PC-3 (cell line): ENCODE data around the gene DENND5B. TPM values are rescaled to one million over a fixed set of nuclear protein-coding genes. Genes with fewer than 3 reads are reported as not detected.
"Not testable (repeated sequence)": the region's sequence is repeated elsewhere in the genome, so short reads cannot be mapped to it uniquely, and the experiment has no call there.

Experiments
- ATAC-seq: fragments of 200-7000 bp; cut with Tn5 transposase; 2 replicates; pipeline ENCODE4 v1.9.1; 2020; ENCODE audit warnings: mild to moderate bottlenecking, moderate library complexity
- BruUV-seq: library from RNA; stranded (reverse); fragments of 400-500 nt; replicated peaks from 2 replicates; lab custom pipeline; 2021; lab: Mats Ljungman, UMichigan
- CTCF ChIA-PET: fragments of 300-600 bp; sonication (Branson Sonifier 250); formaldehyde crosslinking; loops from one replicate; lab custom pipeline; 2022; ENCODE audit warnings: antibody characterized with exemption; lab: Charles Lee
- POLR2A ChIA-PET: fragments of 300-600 bp; sonication (Branson Sonifier 250); formaldehyde crosslinking; loops from one replicate; lab custom pipeline; 2022; ENCODE audit warnings: antibody characterized with exemption; ENCODE audit not compliant: unreplicated experiment; lab: Charles Lee
- DNase-seq: peaks from one replicate; pipeline ENCODE4 v3.0.0-alpha.2; 2015
- H2AFZ ChIP-seq: fragments of 300-600 bp; sonication (generic); 2 replicates; pipeline ENCODE4 v1.6.0; 2016; ENCODE audit warnings: antibody characterized with exemption, low read length
- H3F3A ChIP-seq: fragments of 300-600 bp; sonication (generic); one replicate; pipeline ENCODE4 v1.6.0; 2017; ENCODE audit warnings: antibody characterized with exemption, low read length, control low read depth, mild to moderate bottlenecking; ENCODE audit not compliant: unreplicated experiment
- H3K27ac ChIP-seq: fragments of 300-600 bp; sonication (generic); 2 replicates; pipeline ENCODE4 v1.5.1; 2016; ENCODE audit warnings: mild to moderate bottlenecking, low read length
- H3K27me3 ChIP-seq: fragments of 300-600 bp; sonication (generic); 2 replicates; pipeline ENCODE4 v1.6.1; 2016; ENCODE audit warnings: low read length, mixed read lengths
- H3K36me3 ChIP-seq: fragments of 300-600 bp; sonication (generic); 2 replicates; pipeline ENCODE4 v1.6.1; 2016; ENCODE audit warnings: low read depth, mixed run types, low read length, mixed read lengths
- H3K4me1 ChIP-seq: fragments of 300-600 bp; sonication (generic); 2 replicates; pipeline ENCODE4 v1.5.1; 2016; ENCODE audit warnings: low read length; ENCODE audit not compliant: insufficient read depth
- H3K4me2 ChIP-seq: fragments of 300-600 bp; sonication (generic); 2 replicates; pipeline ENCODE4 v1.6.0; 2016; ENCODE audit warnings: low read length
- H3K4me3 ChIP-seq: fragments of 300-600 bp; sonication (generic); 2 replicates; pipeline ENCODE4 v1.5.1; 2016; ENCODE audit warnings: mild to moderate bottlenecking, low read length, mixed read lengths
- H3K79me2 ChIP-seq: fragments of 300-600 bp; sonication (generic); 2 replicates; pipeline ENCODE4 v1.6.1; 2017; ENCODE audit warnings: low read length, mixed read lengths
- H3K9ac ChIP-seq: fragments of 300-600 bp; sonication (generic); 2 replicates; pipeline ENCODE4 v1.6.0; 2016; ENCODE audit warnings: mild to moderate bottlenecking, low read length
- H3K9me2 ChIP-seq: fragments of 300-600 bp; sonication (generic); replicated peaks from 2 replicates; pipeline ENCODE4 v1.6.1; 2016; ENCODE audit warnings: mixed run types, low read length, mixed read lengths
- H3K9me3 ChIP-seq: fragments of 300-600 bp; sonication (generic); 2 replicates; pipeline ENCODE4 v1.6.1; 2016; ENCODE audit warnings: low read length, mixed read lengths
- H4K20me1 ChIP-seq: fragments of 300-600 bp; sonication (generic); 2 replicates; pipeline ENCODE4 v1.6.1; 2016; ENCODE audit warnings: low read length, mixed read lengths
- EZH2 ChIP-seq: fragments of 300-600 bp; sonication (generic); IDR thresholded peaks from one replicate; pipeline ENCODE4 v1.6.1; 2017; ENCODE audit warnings: antibody characterized with exemption, mild to moderate bottlenecking, low read length; ENCODE audit not compliant: unreplicated experiment
- EZH2phosphoT487 ChIP-seq: fragments of 300-600 bp; sonication (generic); IDR thresholded peaks from 2 replicates; pipeline ENCODE4 v1.6.1; 2018; ENCODE audit warnings: mild to moderate bottlenecking, antibody characterized with exemption, low read length, borderline replicate concordance
- intact Hi-C: fragments of 100-400 bp; cut with micrococcal nuclease; formaldehyde crosslinking; loops from 2 replicates; pipeline ENCODE4 v1.9.0; 2023
- total RNA-seq: library from RNA; depleted of rRNA; stranded (reverse); fragments of >200 nt; gene quantifications from 2 replicates; pipeline ENCODE4 v1.2.3, GENCODE V29; 2014
- TF ChIP-seq, protein P1 (sequence below): fragments of 300-600 bp; sonication (generic); conservative IDR thresholded peaks from 2 replicates; pipeline ENCODE4 v1.5.1; 2017; ENCODE audit warnings: antibody characterized with exemption, low read depth, mild to moderate bottlenecking, low read length

The DENND5B gene
- total RNA-seq, 1 experiment from 2014 or later, result 4.2 TPM

DNA sequence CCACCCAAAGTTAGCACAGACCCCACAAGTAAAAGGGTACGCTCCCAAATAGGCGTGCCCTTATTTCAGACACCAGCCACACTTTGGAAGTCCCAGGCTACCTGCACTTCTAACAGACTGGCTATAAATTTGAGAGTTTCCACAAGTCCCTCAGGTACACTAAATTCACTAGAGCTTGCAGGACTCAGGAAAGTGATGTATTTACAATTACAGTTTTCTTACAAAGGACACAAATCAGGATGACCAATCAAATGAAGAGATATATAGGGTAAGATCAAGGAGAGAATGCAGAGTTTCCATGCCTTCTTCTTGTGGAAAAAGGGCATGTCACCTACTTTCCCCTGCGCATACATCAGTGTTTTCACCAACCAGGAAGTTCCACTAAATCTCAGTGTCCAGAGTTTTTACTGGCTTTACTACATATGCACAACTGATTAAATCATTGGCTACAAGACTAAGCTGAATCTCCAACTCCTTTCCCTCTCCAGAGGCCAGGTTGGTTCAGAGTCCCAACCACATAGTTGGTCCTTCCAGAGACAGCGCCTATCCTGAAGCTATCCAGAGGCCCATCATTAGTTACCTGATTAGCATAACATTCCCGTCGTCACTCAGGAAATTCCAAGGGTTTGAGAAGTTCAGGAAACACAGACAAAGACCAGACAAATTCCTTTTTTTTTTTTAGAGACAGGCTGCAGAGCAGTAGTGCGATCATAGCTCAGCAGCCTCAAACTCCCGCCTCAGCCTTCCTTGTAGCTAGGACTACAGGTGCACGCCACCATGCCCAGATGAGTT, 84.2 kb downstream of the DENND5B start:
- BruUV-seq, result no TSS peak
- ATAC-seq (no peak; the same call in 1 of the 2 replicates), DNase-seq (no peak)
- Histone ChIP-seq H3K4me2 (no peak overlapping the region), H3K4me1 (peaks cover 27% of the 10 kb centered on the region), H4K20me1 (no peaks in the 10 kb centered on the region), H3K9me2 (no peaks in the 10 kb centered on the region), H3F3A (no peaks in the 10 kb centered on the region), H3K9me3 (no peaks in the 10 kb centered on the region), H3K27ac (no peak overlapping the region), H2AFZ (no peak overlapping the region), H3K79me2 (no peaks in the 10 kb centered on the region), H3K36me3 (no peaks in the 10 kb centered on the region), H3K27me3 (no peaks in the 10 kb centered on the region), H3K4me3 (no peak overlapping the region), H3K9ac (no peak overlapping the region)
- ChIA-PET CTCF (no interaction called here), POLR2A (no interaction called here)
- intact Hi-C loops, result no loop called here
- TF ChIP-seq, protein P1, sequence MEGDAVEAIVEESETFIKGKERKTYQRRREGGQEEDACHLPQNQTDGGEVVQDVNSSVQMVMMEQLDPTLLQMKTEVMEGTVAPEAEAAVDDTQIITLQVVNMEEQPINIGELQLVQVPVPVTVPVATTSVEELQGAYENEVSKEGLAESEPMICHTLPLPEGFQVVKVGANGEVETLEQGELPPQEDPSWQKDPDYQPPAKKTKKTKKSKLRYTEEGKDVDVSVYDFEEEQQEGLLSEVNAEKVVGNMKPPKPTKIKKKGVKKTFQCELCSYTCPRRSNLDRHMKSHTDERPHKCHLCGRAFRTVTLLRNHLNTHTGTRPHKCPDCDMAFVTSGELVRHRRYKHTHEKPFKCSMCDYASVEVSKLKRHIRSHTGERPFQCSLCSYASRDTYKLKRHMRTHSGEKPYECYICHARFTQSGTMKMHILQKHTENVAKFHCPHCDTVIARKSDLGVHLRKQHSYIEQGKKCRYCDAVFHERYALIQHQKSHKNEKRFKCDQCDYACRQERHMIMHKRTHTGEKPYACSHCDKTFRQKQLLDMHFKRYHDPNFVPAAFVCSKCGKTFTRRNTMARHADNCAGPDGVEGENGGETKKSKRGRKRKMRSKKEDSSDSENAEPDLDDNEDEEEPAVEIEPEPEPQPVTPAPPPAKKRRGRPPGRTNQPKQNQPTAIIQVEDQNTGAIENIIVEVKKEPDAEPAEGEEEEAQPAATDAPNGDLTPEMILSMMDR, result no peak
- TF ChIP-seq EZH2, result no peak
- TF ChIP-seq EZH2phosphoT487, result no peak

DNA sequence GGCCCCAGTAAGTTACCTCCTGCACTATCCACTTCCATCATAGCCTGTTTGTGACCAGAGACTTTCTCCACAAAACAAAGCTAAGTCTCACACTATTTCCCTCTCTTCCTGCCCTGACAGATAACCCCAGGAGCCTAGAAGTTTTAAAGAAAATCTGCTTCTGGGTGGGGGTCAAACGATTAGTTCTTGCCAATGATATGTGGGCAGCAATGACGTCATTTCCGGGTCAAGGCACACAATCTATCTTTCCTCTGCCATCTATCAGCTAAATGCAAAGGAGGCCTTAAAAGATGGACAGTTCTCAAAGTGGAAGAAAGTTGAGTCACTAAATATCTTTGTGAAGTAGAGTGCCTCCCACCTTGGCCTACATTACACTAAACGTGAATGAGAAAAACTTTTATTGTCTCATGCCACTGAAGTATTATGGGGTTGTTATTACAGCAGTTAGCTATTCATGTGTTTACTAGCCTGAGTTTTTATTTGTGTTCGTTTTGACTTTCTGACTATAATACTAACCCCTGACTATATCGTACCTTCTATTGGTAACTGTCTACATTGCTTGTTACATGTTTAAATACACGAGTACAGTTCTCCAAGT, 86.2 kb downstream of the DENND5B start:
- no peaks in the 10 kb centered on the region for H3K79me2 ChIP-seq
- ChIA-PET POLR2A (no interaction called here), CTCF (interaction anchor here (0.6 kb wide), 1 partner anchor 12 kb away, joined by 4 read pairs; no protein-coding TSS in a partner anchor)
- no peaks in the 10 kb centered on the region for H3K9me2 ChIP-seq
- no peak for ATAC-seq
- H3K4me3 ChIP-seq, result no peak overlapping the region
- H3F3A ChIP-seq, result no peaks in the 10 kb centered on the region
- TF ChIP-seq EZH2phosphoT487, result no peak
- TF ChIP-seq, protein P1, result no peak
- TF ChIP-seq EZH2, result no peak
- DNase-seq, result no peak
- H4K20me1 ChIP-seq, result no peaks in the 10 kb centered on the region
- no peak overlapping the region for H3K9ac ChIP-seq
- BruUV-seq, result no TSS peak
- no peak overlapping the region for H3K27ac ChIP-seq
- H3K27me3 ChIP-seq, result no peaks in the 10 kb centered on the region
- H2AFZ ChIP-seq, result no peak overlapping the region
- intact Hi-C loops, result no loop called here
- no peaks in the 10 kb centered on the region for H3K36me3 ChIP-seq
- no peaks in the 10 kb centered on the region for H3K9me3 ChIP-seq
- H3K4me1 ChIP-seq, result peaks cover 27% of the 10 kb centered on the region
- H3K4me2 ChIP-seq, result no peak overlapping the region

DNA sequence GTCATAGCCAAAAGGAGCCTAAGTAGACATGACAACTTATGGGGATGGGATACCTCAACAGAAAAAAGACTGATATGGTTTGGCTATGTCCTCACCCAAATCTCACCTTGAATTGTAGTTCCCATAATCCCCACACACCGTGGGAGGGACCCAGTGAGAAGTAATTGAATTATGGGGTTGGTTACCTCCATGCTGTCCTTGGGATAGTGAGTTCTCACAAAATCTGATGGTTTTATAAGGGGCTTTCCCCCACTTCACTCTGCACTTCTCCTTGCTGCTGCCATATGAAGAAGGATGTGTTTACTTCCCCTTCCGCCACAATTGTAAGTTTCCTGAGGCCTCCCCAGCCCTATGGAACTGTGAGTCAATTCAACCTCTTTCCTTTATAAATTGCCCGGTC, 89.9 kb downstream of the DENND5B start:
- H3K27me3 ChIP-seq, H2AFZ ChIP-seq, DNase-seq, ATAC-seq, BruUV-seq, H3K9me3 ChIP-seq, H3K9me2 ChIP-seq, intact Hi-C loops, H3K27ac ChIP-seq, POLR2A ChIA-PET, H3K9ac ChIP-seq, H3K4me1 ChIP-seq, H3K79me2 ChIP-seq, CTCF ChIA-PET, H3F3A ChIP-seq, H3K4me2 ChIP-seq, H3K36me3 ChIP-seq, H4K20me1 ChIP-seq, H3K4me3 ChIP-seq: not testable (repeated sequence)
